SH-SY5Y (cell line): ENCODE data around the gene MMP23B.

Experiments used
- GATA2 ChIP-seq: IDR thresholded peaks from 2 replicates; pipeline ENCODE4 v1.6.1; 2011; ENCODE audit warnings: mild to moderate bottlenecking, low read depth, low read length
- GATA3 ChIP-seq: IDR thresholded peaks from 2 replicates; pipeline ENCODE4 v1.6.1; 2011; ENCODE audit warnings: low read depth, mild to moderate bottlenecking, low read length, moderate library complexity

DNA sequence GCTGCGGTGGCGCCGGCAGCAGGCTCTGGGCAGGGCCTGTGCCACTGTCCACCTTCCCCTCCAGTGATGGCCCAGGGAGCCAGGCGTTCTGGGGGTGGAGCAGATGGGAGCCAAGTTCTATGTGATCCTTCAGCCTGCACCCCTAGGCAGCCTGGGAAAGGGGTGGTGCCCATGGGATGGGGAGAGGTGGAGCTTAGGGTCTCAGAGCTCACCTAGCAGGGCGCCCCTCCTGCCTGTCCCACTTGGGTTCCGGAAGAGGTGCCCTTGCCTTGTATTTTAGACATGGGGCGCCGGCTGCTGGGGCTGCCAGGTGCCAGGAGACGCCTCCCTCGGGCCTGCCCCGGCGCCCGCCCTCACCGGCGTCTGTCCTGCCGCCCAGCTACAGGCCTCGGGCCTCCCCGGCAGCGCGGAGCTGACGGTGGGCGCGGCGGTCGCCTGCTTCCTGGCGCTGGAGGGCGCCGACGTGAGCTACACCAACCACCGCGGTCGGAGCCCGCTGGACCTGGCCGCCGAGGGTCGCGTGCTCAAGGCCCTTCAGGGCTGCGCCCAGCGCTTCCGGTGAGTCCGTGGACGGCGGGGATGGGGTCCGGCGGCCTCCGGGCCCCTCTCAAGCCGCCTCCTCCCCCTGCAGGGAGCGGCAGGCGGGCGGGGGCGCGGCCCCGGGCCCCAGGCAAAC is 3.1 kb upstream of the MMP23B start:
- TF ChIP-seq GATA3 (no peak), GATA2 (no peak)
